PC-9 (cell line): ENCODE data around the gene CPSF4L.

Source experiments
- CTCF ChIP-seq: fragments of 200-600 bp; sonication (generic); conservative IDR thresholded peaks from 2 replicates; pipeline ENCODE4 v1.6.1; 2017; ENCODE audit warnings: mixed run types, antibody characterized with exemption, mild to moderate bottlenecking, moderate library complexity
- EZH2 ChIP-seq: fragments of 200-600 bp; sonication (generic); IDR thresholded peaks from 2 replicates; pipeline ENCODE4 v1.8.0; 2017; ENCODE audit warnings: antibody characterized with exemption, low read depth

- TF ChIP-seq CTCF (no peak), EZH2 (no peak)
These were observed 36.9 kb downstream of the CPSF4L start for GRCh38 chr17:73224663-73225305.
